AG09309 (cell line): ENCODE data around the gene SMIM33.

Source experiments
- DNase-seq: peaks from one replicate; pipeline ENCODE4 v3.0.0-alpha.2; 2010; ENCODE audit warnings: low read depth
- H3K4me3 ChIP-seq: 2 replicates; pipeline ENCODE4 v1.5.1; 2011; ENCODE audit warnings: mild to moderate bottlenecking, low read depth, low read length, moderate library complexity; ENCODE audit not compliant: control insufficient read depth
- CTCF ChIP-seq: IDR thresholded peaks from 2 replicates; pipeline ENCODE4 v1.5.1; 2011; ENCODE audit warnings: mild to moderate bottlenecking, low read depth, low read length, inconsistent platforms; ENCODE audit not compliant: insufficient read depth, control insufficient read depth; ENCODE audit errors: missing control alignments

Gene SMIM33

GRCh38 chr5:139446956-139447779 is 23.6 kb upstream of the SMIM33 start:
- H3K4me3 ChIP-seq: no peak overlapping the region
- TF ChIP-seq CTCF: no peak
- DNase-seq: no peak

- DNase-seq: no peak
- no peak for TF ChIP-seq CTCF
- no peak overlapping the region for H3K4me3 ChIP-seq
Measured at GRCh38 chr5:139451176-139451575, 19.6 kb upstream of the SMIM33 start.

GRCh38 chr5:139451878-139452660 is 18.7 kb upstream of the SMIM33 start:
- TF ChIP-seq CTCF: no peak
- DNase-seq: no peak
- no peak overlapping the region for H3K4me3 ChIP-seq

- H3K4me3 ChIP-seq: no peak overlapping the region
- TF ChIP-seq CTCF: no peak
- DNase-seq: no peak
Measured at GRCh38 chr5:139453683-139454567, 16.9 kb upstream of the SMIM33 start.

GRCh38 chr5:139454568-139455290 is 16.1 kb upstream of the SMIM33 start:
- no peak overlapping the region for H3K4me3 ChIP-seq
- no peak for DNase-seq
- no peak for TF ChIP-seq CTCF

GRCh38 chr5:139456776-139457175 is 14.0 kb upstream of the SMIM33 start:
- TF ChIP-seq CTCF: no peak
- no peak overlapping the region for H3K4me3 ChIP-seq
- DNase-seq: no peak
